Peyer's patch (tissue), 4 donors: Measurements from ENCODE around the gene KRTAP5-3. TPM values are rescaled to one million over a fixed set of nuclear protein-coding genes. Genes with fewer than 3 reads are reported as not detected.

Experiments
- DNase-seq, 3 donors: peaks; one replicate each; pipeline ENCODE4 v3.0.0-alpha.2; 2017 to 2019
- H3K27ac ChIP-seq, 4 donors: fragments of 200-600 bp; sonication (generic); one replicate each; pipeline ENCODE4 v1.5.1; 2016 to 2019
- H3K27me3 ChIP-seq, 2 donors: fragments of 200-600 bp; sonication (generic); one replicate each; pipeline ENCODE4 v1.5.1; 2019
- H3K36me3 ChIP-seq, 3 donors: fragments of 200-600 bp; sonication (generic); one replicate each; pipeline ENCODE4 v1.5.1; 2016 to 2019
- H3K4me1 ChIP-seq, 4 donors: fragments of 200-600 bp; sonication (generic); one replicate each; pipeline ENCODE4 v1.5.1; 2016 to 2019
- H3K4me3 ChIP-seq, 4 donors: fragments of 200-600 bp; sonication (generic); 1 replicate in 3 of 4; 2 replicates in 1 of 4; pipeline ENCODE4 v1.5.1; 2016 to 2019; ENCODE audit warnings: mild to moderate bottlenecking in 1 of 4
- H3K9me3 ChIP-seq, 4 donors: fragments of 200-600 bp; sonication (generic); one replicate each; pipeline ENCODE4 v1.5.1; 2016 to 2019; ENCODE audit warnings: mild to moderate bottlenecking in 1 of 4
- POLR2A ChIP-seq, 2 donors: fragments of 450-650 bp; IDR thresholded peaks; one replicate each; pipeline ENCODE4 v1.5.1; 2017; ENCODE audit warnings: antibody characterized with exemption in 2 of 2, mild to moderate bottlenecking in 2 of 2, moderate library complexity in 2 of 2
- total RNA-seq, 4 donors: library from RNA; depleted of rRNA; stranded (reverse); fragments of >200 nt; gene quantifications; one replicate each; pipeline ENCODE4 v1.1.0, GENCODE V29; 2016
- TF ChIP-seq, protein P1 (sequence below), 6 experiments: fragments of 450-650 bp in 4 of 6; fragments of 200-600 bp in 2 of 6; sonication (generic) in 1 of 6; IDR thresholded peaks; one replicate each; pipeline ENCODE4 v1.5.1; 2017 to 2019; ENCODE audit warnings: antibody characterized with exemption in 6 of 6, mild to moderate bottlenecking in 3 of 6, moderate library complexity in 1 of 6

Gene KRTAP5-3
- total RNA-seq, 4 donors from 2014 or later, result not detected

DNA sequence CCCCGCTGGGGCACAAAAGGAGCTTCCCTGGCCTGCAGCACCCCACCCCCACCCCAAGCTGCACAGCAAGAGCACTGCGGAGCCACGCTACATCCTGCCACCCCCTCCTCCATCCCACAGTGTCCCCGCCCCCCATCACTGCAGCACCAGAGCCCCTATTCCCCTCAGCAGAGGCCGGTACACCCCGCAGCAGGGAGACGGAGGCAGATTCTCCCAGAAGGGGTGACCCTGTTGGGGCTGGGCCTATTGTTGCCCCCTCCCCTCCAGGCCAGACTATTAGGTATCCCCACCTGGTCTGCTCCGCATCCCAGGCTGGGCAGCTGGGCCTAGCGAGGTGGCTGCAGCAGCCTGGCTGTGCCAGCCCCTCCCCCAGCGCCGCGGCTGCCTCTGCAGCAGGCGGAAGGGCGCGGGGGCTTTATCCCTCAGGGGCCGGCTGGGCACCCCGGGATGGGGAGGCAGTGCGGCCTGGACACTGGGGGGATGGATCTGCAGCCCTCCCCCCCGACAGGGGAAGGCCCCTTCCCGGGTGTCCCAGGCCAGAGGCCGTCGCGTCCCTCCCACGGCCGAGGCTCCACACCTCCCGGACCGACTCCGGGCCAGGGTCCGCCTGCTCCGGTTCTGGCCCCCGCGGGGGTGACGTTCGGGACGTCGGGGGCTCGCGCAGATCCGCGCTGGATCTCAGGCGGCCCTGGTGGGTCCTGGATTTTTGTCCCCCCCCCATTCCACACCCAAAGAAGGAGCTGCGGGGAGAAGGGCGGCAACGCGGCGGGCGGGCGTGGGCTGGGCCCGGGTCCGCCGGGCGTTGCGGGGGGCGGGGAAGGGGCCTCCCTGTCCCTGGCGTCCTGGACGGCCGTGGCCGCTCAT, 37.1 kb downstream of the KRTAP5-3 start:
- Histone ChIP-seq H3K36me3 (no peaks in the 10 kb centered on the region), H3K27me3 (no peaks in the 10 kb centered on the region), H3K27ac (peak overlapping the region; percentile 38 to 97 (median 74)), H3K9me3 (no peaks in the 10 kb centered on the region), H3K4me1 (peaks cover 6 to 72% (median 25%) of the 10 kb centered on the region in 4 donors), H3K4me3 (peak overlapping the region; percentile 46 to 88 (median 62))
- TF ChIP-seq, protein P1, sequence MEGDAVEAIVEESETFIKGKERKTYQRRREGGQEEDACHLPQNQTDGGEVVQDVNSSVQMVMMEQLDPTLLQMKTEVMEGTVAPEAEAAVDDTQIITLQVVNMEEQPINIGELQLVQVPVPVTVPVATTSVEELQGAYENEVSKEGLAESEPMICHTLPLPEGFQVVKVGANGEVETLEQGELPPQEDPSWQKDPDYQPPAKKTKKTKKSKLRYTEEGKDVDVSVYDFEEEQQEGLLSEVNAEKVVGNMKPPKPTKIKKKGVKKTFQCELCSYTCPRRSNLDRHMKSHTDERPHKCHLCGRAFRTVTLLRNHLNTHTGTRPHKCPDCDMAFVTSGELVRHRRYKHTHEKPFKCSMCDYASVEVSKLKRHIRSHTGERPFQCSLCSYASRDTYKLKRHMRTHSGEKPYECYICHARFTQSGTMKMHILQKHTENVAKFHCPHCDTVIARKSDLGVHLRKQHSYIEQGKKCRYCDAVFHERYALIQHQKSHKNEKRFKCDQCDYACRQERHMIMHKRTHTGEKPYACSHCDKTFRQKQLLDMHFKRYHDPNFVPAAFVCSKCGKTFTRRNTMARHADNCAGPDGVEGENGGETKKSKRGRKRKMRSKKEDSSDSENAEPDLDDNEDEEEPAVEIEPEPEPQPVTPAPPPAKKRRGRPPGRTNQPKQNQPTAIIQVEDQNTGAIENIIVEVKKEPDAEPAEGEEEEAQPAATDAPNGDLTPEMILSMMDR (IDR thresholded peaks at IDR 0.05), result no peak
- no peak for TF ChIP-seq POLR2A (IDR thresholded peaks at IDR 0.05)
- peak in 2 of 3 donors; percentile 25 to 59 for DNase-seq

DNA sequence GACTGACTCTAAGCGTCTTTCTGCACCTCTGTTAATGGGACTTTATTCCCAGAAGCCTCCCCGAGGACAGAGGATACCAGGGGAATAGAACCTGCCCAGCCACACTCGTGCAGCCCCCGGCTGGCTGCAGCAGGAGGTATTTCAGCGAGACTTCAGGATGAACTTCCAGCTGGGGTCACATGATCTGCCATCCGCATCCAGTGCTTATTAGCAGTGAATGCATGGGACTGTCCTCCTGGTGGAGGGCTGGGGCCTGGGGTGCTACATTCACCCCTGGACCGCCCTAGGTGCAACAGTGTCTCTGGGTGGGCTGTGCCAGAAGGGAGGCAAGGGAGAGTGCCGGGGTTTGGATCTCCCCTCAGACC, 37.8 kb downstream of the KRTAP5-3 start:
- Histone ChIP-seq H3K27me3 (no peaks in the 10 kb centered on the region), H3K4me1 (peaks cover 6 to 76% (median 25%) of the 10 kb centered on the region in 4 donors), H3K27ac (peak overlapping the region in 2 of 4 donors; percentile 79 to 97), H3K4me3 (peak overlapping the region in 2 of 4 donors; percentile 77 to 88), H3K36me3 (no peaks in the 10 kb centered on the region), H3K9me3 (no peaks in the 10 kb centered on the region)
- TF ChIP-seq, protein P1 (IDR thresholded peaks at IDR 0.05), result no peak
- no peak for TF ChIP-seq POLR2A (IDR thresholded peaks at IDR 0.05)
- DNase-seq, result no peak

DNA sequence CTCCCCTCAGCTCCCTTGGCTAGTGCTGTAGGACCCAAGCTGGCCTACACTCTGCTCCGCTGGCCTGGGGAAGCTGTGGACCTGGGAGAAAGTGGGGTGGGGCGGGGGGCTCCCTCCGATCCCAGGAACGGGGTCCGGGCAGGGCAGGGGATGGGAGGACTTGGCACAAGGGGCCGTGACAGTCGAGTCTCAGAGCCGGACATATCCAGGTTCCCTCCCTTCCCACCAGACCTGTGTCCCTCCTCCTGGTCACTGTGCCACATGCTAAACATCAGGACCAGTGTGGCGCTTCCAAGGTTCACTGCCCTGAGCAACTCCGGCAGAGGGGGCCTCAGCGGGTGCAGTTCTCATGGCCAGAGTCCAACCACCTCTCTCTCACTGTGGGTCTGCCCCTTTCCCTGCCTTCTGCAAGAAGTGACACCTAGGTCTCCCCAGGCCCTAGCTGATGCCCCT, 38.2 kb downstream of the KRTAP5-3 start:
- H3K9me3 ChIP-seq, result no peaks in the 10 kb centered on the region
- no peaks in the 10 kb centered on the region for H3K36me3 ChIP-seq
- TF ChIP-seq POLR2A (IDR thresholded peaks at IDR 0.05), result no peak
- TF ChIP-seq, protein P1 (IDR thresholded peaks at IDR 0.05), result no peak
- H3K27ac ChIP-seq, result peak overlapping the region in 2 of 4 donors; percentile 75 to 87
- H3K27me3 ChIP-seq, result no peaks in the 10 kb centered on the region
- peak in 1 of 3 donors; percentile 53 for DNase-seq
- H3K4me1 ChIP-seq, result peaks cover 6 to 81% (median 25%) of the 10 kb centered on the region in 4 donors
- peak overlapping the region in 1 of 4 donors; percentile 88 for H3K4me3 ChIP-seq

DNA sequence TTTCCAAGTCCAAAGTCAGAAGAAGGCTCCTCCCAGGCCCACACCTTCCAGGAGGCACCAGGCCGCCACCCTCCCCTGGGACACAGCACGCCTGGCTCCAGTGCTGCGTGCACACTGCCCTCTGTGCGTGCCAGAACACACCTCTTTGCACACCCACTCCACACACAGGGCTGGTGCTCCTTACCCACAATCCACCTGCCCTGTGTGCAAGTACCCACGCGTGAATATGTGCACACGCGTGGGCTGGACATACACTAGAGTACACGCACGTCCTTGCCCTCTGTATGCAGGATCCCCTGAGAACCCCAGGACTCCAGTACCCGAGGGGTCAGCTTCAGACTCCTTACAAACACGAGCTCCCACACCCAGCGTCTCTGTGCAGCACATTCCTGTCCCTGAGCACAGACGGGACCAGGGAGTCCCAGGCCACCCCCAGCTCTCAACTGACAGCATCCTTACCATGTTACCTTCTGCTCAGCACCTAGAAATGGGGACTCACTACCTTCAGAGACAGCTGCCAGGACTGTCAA, 38.9 kb downstream of the KRTAP5-3 start:
- Histone ChIP-seq H3K27ac (peak overlapping the region in 2 of 4 donors; percentile 75 to 87), H3K36me3 (no peaks in the 10 kb centered on the region), H3K4me3 (no peak overlapping the region), H3K9me3 (no peaks in the 10 kb centered on the region), H3K27me3 (no peaks in the 10 kb centered on the region), H3K4me1 (peaks cover 6 to 85% (median 24%) of the 10 kb centered on the region in 4 donors)
- TF ChIP-seq POLR2A (IDR thresholded peaks at IDR 0.05), result peak in 1 of 2 donors; percentile 76
- TF ChIP-seq, protein P1 (IDR thresholded peaks at IDR 0.05), result peak in 1 of 6 experiments; percentile 8
- peak in 2 of 3 donors; percentile 83 to 88 for DNase-seq

DNA sequence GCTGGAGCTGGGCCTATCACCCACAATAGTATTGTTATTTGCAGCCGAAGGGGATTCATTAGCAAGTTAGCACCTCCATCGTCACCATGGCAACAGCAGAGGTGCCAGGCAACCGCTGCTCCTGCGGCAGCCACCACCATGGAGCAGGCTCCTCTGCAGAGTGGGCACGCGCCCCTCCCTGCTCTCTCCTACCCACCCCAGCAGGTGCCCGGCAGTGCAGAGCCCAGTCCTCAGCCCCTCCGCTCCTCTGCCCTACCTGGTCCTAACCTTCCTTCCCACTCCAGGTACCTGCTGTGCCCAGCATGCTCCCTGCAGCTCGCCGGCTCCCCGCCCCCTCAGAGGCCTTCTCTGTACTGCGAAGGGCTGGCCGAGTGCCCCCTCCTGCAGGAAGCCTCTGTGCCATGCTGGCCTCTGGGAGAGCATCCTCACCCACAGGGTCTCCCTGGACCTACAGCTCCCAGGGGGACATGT, 39.8 kb downstream of the KRTAP5-3 start:
- TF ChIP-seq POLR2A (IDR thresholded peaks at IDR 0.05), result no peak
- TF ChIP-seq, protein P1 (IDR thresholded peaks at IDR 0.05), result no peak
- no peaks in the 10 kb centered on the region for H3K9me3 ChIP-seq
- H3K4me1 ChIP-seq, result peaks cover 6 to 87% (median 20%) of the 10 kb centered on the region in 4 donors
- H3K4me3 ChIP-seq, result no peak overlapping the region
- no peaks in the 10 kb centered on the region for H3K27me3 ChIP-seq
- DNase-seq, result no peak
- H3K36me3 ChIP-seq, result peaks cover 0 to 8% (median 0%) of the 10 kb centered on the region in 3 donors
- H3K27ac ChIP-seq, result peak overlapping the region in 2 of 4 donors; percentile 75 to 87
